GM19193 (cell line): ENCODE results near the gene VAV3.

ENCODE experiments used
- POLR2A ChIP-seq: IDR thresholded peaks from 4 replicates; pipeline ENCODE4 v1.6.1; 2011; ENCODE audit not compliant: insufficient read depth, insufficient read length; ENCODE audit errors: extremely low read depth

VAV3 gene

GRCh38 chr1:107810291-107810951 lies 154.6 kb downstream of the VAV3 start:
- TF ChIP-seq POLR2A = no peak

- TF ChIP-seq POLR2A = no peak
These were observed 157.1 kb downstream of the VAV3 start for GRCh38 chr1:107807855-107808254.

- TF ChIP-seq POLR2A = no peak
These were observed 157.6 kb downstream of the VAV3 start for GRCh38 chr1:107807405-107807804.

- no peak for TF ChIP-seq POLR2A
These were observed 158.1 kb downstream of the VAV3 start for GRCh38 chr1:107806902-107807301.

- TF ChIP-seq POLR2A = no peak
These were observed 160.2 kb downstream of the VAV3 start for GRCh38 chr1:107804741-107805140.

GRCh38 chr1:107804134-107804533 lies 160.8 kb downstream of the VAV3 start:
- TF ChIP-seq POLR2A = no peak

GRCh38 chr1:107803579-107803978 lies 161.4 kb downstream of the VAV3 start:
- TF ChIP-seq POLR2A = no peak

GRCh38 chr1:107802654-107803053 lies 162.3 kb downstream of the VAV3 start:
- TF ChIP-seq POLR2A = no peak

- TF ChIP-seq POLR2A = no peak
These were observed 169.0 kb downstream of the VAV3 start for GRCh38 chr1:107795994-107796393.

- no peak for TF ChIP-seq POLR2A
These were observed 169.5 kb downstream of the VAV3 start for GRCh38 chr1:107795441-107795840.

- TF ChIP-seq POLR2A = no peak
These were observed 170.4 kb downstream of the VAV3 start for GRCh38 chr1:107794571-107794970.

- no peak for TF ChIP-seq POLR2A
These were observed 171.0 kb downstream of the VAV3 start for GRCh38 chr1:107793896-107794453.

- no peak for TF ChIP-seq POLR2A
These were observed 173.6 kb downstream of the VAV3 start for GRCh38 chr1:107791348-107791747.

- TF ChIP-seq POLR2A = no peak
These were observed 175.0 kb downstream of the VAV3 start for GRCh38 chr1:107789817-107790524.

- TF ChIP-seq POLR2A = no peak
These were observed 176.5 kb downstream of the VAV3 start for GRCh38 chr1:107788206-107789202.

GRCh38 chr1:107787299-107787698 lies 177.7 kb downstream of the VAV3 start:
- no peak for TF ChIP-seq POLR2A
